Right ventricle myocardium superior (tissue), 1 donor: ENCODE results near the gene CPED1. TPM values are rescaled to one million over a fixed set of nuclear protein-coding genes. Genes with fewer than 3 reads are reported as not detected.
"Not testable (repeated sequence)": the region's sequence is repeated elsewhere in the genome, so short reads cannot be mapped to it uniquely, and the experiment has no call there.

ENCODE experiments used
- ATAC-seq: fragments of 200-7000 bp; cut with Tn5 transposase; one replicate; pipeline ENCODE4 v1.9.1; 2020; ENCODE audit warnings: mild to moderate bottlenecking; ENCODE audit not compliant: poor library complexity
- DNase-seq: peaks from one replicate; pipeline ENCODE4 v3.0.0-alpha.2; 2020
- intact Hi-C: fragments of 100-400 bp; cut with DNase I; formaldehyde crosslinking; loops from one replicate; pipeline ENCODE4 v1.11.2; 2022
- total RNA-seq: library from RNA; stranded (reverse); fragmentation: NEBNext Ultra II Directional; extraction: Animal tissue kit (Norgen Biotek cat#: 25700); gene quantifications from one replicate; pipeline ENCODE4 v1.2.1, GENCODE V29; 2021
- donor health status: DM: no; HTN: yes; CAD: no; lungs with severe emphysema.

The CPED1 gene
- total RNA-seq, 1 donor from 2014 or later, result 26.2 TPM

DNA sequence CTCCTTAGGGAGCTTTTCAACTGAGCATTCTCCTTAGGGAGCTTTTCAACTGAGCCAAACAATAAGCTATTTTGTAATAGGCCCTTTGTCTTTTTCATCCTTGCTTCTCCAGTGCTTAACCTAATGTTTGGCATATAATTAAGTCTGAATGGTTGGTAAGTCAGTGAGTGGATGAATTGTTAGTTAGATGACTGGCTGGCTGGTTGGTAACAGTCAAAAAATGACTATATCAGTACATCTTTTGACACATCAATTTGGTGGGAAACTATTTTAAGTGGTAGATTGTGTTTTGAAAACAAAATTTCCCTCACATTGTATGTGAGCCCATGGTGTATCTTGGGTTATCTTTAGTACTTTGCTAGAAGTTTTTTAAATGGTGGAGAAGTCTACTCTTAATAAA, 21.6 kb upstream of the CPED1 start:
- intact Hi-C loops, result no loop called here
- DNase-seq (no peak), ATAC-seq (no peak)

GRCh38 chr7:120973849-120974248, 14.7 kb upstream of the CPED1 start:
- ATAC-seq (no peak), DNase-seq (no peak)
- intact Hi-C loops, result no loop called here

- no peak for ATAC-seq
- DNase-seq, result no peak
- intact Hi-C loops, result no loop called here
Measured at GRCh38 chr7:120979765-120980499, 8.6 kb upstream of the CPED1 start.

- DNase-seq (no peak), ATAC-seq (no peak)
- intact Hi-C loops, result no loop called here
Measured at GRCh38 chr7:120981117-120981516, 7.4 kb upstream of the CPED1 start.

DNA sequence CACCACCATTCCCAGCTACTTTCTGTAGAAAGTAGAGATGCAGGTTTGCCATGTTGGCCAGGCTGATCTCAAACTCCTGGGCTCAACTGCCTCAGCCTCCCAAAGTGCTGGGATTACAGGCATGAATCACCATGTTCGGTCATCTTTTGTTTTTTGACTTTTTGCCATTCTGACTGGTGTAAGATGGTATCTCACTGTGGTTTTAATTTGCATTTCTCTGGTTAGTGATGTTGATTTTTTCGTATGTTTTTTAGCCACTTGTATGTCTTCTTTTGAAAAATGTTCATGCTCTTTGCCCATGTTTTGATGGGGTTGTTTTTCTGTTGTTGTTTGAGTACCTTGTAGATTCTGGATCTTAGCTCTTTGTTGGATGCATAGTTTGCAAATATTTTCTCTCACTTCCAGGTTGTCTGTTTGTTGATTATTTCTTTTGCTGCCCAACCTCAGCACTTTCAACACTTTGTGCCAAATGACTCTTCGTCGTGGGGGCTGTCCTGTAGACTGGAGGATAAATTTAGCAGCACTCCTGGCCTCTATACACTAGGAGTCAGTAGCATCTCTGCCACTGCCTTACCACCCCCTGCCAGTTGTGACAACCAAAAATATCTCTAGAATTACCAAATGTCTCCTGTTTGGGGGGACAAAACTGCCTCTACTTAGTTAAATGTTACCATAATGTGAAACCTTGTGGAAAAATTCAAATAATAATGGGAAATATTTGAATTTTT, 6.5 kb upstream of the CPED1 start:
- intact Hi-C loops, result no loop called here
- ATAC-seq (no peak), DNase-seq (no peak)

DNA sequence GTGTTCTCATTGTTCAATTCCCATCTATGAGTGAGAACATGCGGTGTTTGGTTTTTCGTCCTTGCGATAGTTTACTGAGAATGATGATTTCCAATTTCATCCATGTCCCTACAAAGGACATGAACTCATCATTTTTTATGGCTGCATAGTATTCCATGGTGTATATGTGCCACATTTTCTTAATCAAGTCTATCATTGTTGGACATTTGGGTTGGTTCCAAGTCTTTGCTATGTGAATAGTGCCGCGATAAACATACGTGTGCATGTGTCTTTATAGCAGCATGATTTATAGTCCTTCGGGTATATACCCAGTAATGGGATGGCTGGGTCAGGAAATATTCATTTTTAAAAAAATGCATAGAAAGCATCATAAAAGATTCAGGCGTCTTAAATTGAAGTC, 4.9 kb upstream of the CPED1 start:
- ATAC-seq, DNase-seq, intact Hi-C loops: not testable (repeated sequence)

DNA sequence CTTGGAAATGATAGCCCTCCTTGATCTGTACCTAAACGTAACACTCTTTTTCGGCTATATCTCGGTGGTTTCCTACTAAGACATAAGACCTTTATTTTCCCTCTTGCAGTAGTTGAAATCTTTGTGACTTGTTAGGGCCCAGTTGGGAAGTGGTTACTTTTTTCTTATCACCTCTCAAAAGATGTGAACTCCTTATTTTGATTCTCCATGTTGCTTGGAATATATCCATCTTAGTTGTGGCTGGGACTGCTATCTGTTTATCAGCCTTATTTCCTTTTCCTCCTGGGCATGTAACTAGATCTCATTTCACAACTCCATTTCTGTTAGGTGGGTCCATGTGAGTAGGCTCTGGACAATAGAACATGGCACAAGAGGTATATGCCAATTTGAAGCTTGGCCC, 4.1 kb upstream of the CPED1 start:
- ATAC-seq, result no peak
- no peak for DNase-seq
- intact Hi-C loops, result no loop called here

GRCh38 chr7:120985130-120985758, 3.3 kb upstream of the CPED1 start:
- intact Hi-C loops, result no loop called here
- DNase-seq (no peak), ATAC-seq (no peak)

- ATAC-seq (no peak), DNase-seq (no peak)
- intact Hi-C loops, result no loop called here
Measured at GRCh38 chr7:120985839-120986238, 2.7 kb upstream of the CPED1 start.

DNA sequence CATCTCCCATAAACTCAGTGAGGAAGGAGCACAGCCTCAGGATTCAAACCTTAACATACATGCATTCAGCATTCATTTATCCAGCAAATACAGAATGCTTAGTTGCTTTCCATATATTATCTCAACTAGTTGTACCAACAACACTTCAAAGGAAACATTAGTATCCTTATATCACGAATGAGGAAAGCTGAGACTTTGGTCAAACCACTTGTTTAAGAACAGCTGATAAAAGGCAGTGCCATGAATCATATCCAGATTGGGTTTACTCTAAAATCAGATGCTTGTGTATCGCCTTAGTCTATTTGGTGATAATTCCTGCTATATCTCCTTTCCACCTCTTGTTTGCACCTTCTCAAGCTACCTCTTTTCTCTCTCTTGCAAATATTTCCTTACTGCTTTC, 1.9 kb upstream of the CPED1 start:
- intact Hi-C loops, result no loop called here
- DNase-seq, result no peak
- ATAC-seq, result no peak

DNA sequence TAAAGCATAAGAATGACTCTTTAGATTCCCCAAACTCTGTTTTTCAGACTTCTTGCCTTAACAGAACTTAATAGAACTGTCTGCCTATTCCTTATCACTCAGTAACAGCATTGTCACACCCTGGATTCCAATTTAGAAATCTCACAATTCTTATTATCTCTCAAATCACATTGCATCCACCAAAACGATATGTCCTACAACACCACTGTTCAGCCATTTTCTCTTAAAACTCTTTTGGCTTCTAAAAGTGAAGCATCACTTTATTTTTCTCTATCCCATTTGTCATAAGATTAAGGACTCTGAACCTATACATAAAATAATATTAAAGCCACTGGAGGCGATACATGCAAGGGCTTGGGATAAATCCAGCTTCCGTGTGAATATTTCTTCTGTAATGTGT, 1.2 kb upstream of the CPED1 start:
- intact Hi-C loops, result no loop called here
- ATAC-seq (no peak), DNase-seq (no peak)

DNA sequence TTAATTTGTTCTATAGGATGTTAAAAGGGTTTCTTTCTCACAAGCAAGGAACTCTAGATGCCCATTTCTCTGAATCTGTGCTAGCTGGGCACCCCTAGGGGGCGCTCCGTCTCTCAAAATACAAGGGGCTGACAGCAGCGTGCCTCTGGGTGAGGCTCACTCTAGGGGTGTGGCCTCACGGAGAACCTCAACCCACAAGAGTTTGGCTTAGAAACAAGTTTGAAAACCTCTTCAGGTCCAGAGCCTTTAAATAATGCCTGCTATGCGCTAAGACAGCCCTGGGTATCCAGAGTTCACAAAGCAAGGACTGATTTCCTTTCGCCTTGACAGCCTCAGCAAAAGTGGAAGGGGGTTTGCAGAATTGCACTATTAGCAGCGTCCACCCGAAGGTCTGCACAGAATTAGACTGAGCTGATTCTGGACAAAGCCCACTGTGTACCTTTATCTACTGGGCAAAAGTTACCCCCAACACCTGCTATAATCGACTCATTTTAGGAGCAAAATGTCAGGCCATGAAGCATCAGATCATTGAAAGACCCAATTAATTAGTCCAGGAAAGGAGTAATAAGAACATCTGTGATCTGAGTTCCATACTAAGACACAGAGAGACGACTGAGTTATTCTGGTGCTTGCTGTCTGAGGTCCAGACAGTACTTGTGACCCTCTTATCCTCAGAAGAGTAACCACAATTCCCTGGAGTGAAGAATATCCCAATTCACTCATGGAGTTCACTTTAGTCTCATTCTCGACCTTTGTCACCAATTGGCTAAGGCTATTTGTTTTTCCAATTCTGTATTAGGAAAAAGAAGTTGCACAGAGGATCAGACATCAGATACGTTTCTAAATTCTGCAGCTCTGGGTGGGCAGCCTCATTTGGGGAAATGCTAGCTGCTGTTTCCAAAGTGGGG, 574 bp upstream of the CPED1 start:
- intact Hi-C loops, result loop anchor here (2.0 kb wide), 1 partner anchor 93 kb away; no protein-coding TSS in a partner anchor
- ATAC-seq, result peak; percentile 89
- peak; percentile 94 for DNase-seq

DNA sequence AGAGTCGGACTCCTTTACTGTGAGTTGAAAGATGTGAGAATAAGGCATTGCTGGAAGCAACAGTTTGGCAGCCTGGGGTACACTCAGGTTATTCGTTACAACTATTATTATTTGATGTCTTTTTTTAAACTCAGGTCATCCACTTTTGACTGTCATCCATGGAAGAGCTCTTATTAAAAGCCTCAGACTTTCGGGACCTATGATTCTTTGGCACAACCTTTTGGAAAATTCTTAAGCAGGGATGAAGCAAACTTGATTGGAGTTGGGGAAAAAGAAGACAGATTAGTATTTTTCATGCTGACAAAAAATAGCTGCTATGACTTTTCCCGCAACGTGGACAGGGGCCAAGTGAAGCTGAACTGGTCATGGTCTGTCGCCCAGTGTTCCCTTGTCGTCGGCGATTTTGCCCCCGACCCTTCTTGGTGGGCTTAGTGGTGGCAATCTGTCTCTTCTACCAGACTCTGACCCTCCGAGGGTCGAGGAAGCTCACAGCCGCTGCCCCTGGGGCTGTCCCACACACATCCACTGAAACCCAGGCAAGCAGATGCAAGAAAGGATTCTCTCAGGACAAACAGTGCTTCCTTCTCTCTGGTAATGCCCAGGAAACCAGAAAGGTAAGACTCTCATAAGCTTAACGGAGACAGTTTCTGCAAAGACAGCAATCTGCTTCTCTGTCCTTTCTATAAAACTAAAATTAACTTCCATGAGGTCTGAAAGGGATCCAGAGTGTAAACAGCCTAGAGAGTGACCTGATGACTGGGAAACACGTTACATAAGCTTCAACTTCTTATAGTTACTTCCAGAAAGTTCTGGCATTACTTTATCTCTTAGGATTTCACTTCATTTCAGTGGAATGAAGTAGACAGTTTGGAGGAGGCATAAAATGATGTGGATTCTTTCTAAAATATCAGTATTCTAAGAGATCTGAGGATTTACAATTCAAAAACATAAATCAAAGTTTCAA, 1.0 kb downstream of the CPED1 start:
- intact Hi-C loops, result loop anchor here (2.0 kb wide), 1 partner anchor 91 kb away; no protein-coding TSS in a partner anchor
- DNase-seq (peak; percentile 41), ATAC-seq (peak; percentile 9)

- intact Hi-C loops, result no loop called here
- ATAC-seq (no peak), DNase-seq (no peak)
Measured at GRCh38 chr7:120990468-120991118, 2.1 kb downstream of the CPED1 start.

GRCh38 chr7:120991161-120991560, 2.6 kb downstream of the CPED1 start:
- no peak for DNase-seq
- intact Hi-C loops, result no loop called here
- ATAC-seq, result no peak

DNA sequence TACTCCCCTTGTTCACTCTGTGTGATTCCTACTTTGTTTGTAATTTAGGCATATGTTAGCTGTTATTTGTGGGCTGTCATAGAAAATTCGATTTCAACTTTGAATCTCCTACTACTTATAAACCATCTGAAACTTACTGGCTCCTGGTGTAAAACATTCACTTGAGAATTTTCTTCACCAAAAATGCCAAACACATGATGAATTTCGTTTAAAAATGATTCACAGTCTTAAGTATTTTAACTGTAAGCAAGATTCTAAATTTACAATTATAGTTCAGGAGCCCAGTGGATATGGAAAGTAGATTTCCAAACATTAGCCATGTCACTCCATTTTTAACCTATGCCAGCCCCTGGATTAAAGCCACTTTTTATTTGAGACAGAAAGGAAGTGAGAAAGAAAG, 3.1 kb downstream of the CPED1 start:
- ATAC-seq (no peak), DNase-seq (no peak)
- intact Hi-C loops, result no loop called here

- intact Hi-C loops, result no loop called here
Measured at GRCh38 chr7:120992272-120992964, 3.9 kb downstream of the CPED1 start.

More at GRCh38 chr7:120992272-120992964, 3.9 kb downstream of the CPED1 start:
- ATAC-seq (no peak), DNase-seq (no peak)
